Measurements from ENCODE around the gene MRPL23.

MRPL23 gene

DNA sequence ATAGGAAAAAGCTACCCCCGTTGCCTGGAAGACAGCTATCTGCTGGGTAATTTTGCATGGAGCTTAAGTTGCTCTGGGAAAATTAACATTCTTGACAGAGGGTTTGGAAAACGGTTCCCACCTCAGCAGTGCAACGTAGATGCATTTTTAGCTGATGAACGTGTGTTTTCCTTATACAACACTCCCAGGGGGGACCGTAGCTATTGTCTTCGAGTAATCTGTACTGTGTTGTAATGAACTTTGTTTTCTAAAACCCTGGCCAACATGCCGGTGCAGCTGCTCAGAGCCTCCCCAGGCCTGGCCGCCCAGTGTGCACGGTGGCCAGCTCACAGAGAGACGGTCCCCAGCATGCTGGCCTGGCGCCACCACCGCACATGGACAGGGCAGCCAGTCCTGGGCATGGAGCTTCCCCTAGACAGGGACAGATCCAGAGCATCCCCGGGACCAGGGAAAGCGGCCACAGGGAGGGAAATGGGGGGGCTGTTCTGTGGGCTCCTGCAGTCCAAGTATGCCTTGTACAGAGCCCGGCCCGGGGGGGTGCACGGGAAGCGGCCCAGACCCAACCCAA lies 25.5 kb upstream of the MRPL23 start:
- DNase-seq = no peak

DNA sequence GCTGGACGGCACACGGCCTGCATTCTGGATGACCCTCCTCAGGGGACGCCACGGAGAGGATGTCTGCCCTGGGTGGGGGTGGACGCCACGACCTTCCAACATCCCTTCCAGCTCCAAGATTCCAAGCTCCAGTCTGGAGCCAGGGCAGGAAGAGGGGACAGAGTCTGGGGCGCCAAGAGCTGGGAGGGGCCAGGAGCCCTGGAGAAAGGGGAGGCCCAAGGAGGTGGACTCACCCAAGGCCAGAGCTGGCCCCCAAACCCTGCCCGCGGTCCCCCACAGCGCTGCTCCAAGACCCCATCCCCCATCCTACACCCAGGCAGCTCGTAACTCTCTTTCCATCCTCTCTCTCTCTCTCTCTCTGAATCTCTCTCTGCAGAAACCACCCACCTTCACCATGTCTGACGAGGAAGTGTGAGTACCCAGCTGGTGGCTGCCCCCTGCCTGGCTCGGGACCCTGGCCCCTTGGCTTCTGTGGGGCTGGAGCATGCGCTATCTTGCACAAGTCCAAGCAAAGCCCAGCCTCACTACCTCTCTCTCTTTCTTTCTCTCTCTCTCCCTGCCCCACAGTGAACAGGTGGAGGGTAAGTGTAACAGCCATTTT lies 24.6 kb upstream of the MRPL23 start:
- DNase-seq = no peak

DNA sequence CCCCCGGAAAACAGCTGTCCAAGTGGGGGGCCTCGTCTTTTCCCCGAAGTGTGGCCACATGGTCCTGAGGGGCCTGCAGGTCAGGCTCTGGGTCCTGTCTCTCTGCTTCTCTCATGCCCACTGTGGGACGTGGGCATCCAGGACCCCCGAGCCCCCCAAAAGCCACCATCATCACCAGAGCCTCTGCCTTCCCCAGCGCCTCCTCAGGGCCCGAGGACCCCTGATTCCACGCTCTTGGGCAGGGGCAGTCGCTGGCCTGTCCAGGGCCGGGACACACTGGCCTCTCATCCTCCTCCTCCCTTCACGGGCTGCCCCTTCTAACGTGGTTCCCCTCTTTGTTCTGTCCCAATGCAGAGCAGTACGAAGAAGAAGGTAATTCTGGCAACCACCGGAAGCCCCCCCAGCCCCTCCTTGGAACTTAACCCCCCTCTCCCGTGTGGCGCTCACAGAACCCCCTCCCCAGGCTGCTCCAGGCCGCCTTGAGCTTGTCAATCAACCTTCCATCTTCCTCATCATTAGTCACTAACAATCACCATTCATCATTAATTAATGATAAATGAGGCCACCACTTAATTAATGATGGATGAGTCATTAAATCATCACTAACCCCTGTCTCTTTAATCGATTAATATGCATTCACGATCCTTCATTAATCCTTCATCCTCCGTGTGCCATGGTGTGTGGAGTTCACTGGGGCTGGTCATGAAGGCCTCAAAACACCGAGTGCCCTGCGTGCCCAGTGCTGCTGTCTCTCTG lies 23.8 kb upstream of the MRPL23 start:
- no peak for DNase-seq

DNA sequence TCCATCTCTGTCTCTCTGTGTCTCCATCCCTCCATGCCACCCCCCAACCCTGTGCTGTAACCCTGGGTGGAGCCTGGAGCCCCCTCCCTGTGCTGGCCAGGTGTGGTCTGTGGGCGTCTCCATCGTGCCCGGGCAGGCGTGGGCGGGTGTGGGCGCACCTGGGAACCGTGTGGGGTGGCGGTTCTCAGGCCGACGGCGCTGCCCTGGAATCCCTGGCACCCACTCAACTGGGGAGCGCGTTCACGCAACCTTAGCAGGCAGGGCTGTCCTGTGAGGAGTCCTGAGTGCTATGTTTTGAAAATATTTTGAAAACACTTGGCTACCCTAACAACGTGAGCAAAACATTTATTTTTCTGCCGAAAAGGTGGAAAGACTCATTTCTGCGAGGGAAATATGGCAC lies 23.0 kb upstream of the MRPL23 start:
- no peak for DNase-seq

DNA sequence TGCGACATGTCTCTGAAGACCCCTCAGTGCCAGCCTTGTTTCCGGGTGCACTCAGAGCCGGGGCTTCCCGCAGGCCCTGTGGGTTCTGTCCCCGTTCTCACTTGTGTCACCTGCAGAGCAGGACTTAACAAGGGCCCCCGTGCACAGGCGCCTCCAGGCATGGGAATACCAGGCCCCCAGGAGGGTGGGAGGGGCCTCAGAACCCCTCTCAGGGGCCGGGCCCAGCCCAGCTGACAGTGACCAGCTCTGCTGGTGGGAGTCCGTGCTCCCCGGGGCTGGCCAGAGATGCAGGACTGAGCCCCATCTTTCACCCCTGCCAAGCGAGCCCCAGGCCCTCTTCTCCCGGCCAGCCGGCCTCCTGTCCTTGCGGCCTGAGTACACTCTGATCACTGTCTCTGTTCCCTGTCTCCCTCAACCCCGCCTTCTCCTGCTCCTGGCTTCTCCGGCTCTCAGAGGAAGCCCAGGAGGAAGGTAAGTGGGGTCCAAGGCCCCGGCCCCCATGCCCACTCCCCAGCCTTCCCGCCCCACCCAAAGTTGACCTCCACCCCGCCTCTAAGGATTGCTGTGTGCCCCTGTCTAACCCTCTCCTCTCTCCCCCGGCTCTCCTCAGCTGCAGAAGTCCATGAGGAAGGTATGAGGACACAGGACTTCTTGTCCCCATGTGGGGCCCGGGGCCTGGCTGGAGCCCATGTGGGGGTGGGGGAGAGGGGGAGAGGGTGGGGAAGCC lies 22.3 kb upstream of the MRPL23 start:
- DNase-seq = no peak

DNA sequence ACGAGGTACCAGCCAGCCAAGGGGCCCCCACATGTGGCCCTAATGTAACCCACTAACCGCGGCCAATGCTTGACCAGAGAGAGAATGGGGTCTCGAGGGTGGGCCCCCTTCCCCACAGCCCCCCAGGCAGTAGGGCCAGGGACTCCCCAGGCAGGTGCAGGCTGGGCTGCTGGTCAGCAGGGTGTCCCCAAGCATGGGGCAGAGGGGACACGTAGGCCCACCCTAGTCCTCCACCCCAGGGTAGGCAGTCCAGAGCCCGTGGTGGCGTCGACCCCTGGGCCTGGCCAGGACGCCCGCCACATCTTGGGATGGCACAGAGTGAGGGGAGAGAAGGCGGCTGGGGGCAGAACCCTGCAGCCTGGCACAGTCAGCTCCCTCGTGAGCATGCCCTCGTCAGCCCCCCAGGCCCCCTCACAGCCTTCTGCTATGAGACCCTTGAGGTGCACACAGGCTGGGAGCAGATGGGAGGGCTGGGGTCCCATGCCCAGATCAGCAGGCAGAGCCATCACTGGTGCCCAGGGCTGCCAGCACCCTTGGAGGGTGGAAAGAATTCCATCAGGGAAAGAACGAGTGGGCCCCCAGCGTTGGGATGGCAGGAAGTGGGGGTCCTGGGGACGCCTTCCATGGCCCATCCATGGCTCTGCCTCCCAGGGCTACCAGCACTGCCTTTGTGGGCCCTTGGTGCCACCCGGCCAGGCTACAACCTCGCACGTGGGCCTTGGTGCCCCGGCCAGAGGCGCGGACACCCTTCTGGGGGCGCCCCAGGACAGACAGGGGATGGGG lies 21.6 kb upstream of the MRPL23 start:
- DNase-seq = no peak

DNA sequence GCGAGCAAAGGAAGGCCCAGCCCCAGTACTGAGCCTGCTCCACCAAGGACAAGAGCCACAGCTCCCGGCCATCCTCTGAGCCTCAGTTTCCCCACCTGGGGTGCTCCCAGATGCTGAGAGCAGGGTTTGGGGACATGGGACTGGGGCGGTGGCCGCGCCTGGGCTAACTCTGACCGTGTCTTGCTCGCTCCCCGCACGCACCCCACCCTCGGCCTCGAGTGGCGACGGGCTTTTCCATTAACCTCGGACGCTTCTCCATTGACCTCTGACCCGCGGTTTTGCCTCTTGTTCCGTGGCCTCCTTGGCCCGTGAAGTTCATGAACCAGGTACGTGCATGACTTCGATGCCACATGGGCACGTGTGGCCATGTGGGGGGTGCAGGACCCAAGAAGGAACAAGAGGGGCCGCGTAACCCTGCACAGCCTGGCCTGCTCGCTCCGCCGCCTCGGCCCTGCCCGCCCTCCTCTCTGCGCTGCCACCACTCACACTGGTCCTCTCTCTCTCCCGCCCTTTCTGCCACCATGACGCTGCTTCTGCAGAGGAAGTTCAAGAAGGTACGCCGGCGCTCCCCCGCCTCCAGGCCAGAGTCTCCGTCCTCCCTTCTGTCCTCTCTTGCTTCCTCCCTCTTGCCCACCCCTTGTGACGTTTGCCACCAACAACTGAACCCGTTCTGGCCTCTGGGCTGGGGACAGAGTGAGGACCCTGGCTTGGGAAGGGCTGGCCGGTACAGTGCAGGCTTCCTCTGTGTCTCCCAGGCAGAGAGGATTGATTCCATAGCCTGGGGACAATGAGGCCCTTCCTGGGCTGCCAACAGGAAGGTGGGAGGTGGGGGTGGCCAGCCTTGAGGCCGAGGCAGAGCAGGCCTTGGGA lies 20.7 kb upstream of the MRPL23 start:
- DNase-seq = no peak

DNA sequence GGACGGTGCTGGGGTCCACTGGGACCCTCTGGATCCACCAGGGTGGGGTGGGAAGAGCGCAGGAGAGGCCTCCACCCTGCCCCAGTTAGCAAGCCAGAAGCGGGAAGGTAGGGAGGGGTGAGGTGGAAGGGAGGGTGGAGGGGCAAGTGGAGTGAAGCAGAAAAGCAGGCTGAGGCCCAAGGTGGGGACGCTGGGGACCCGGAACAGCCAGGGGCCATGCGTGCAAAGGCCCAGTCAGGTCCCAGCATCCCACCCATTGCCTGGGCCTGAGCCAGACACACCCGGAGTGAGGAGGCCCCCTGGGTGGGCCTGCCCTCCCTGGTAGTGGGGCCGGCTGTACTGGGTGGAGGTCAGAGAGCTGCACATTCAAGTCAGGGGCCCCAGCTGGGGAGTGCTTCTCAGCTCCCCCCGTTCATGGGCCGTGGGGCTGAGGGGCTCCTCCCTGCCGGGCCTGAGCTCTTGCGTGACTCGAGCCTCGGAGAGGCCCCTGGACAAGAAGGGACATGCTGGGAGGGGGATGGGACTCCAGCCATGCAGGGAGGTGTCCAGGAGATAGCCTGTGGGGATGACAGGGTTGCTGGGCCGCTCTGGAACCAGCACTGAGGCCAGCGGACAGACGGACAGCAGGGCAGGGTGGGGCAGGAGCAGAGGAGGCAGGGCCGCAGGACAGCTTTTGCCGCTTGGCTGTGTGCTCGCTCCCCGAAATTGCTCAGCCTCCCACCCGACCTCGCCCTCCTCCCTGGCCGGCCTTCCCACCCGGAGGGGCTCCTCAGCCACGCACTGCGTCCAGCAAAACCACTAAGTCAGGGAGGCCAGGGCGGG lies 19.9 kb upstream of the MRPL23 start:
- no peak for DNase-seq

DNA sequence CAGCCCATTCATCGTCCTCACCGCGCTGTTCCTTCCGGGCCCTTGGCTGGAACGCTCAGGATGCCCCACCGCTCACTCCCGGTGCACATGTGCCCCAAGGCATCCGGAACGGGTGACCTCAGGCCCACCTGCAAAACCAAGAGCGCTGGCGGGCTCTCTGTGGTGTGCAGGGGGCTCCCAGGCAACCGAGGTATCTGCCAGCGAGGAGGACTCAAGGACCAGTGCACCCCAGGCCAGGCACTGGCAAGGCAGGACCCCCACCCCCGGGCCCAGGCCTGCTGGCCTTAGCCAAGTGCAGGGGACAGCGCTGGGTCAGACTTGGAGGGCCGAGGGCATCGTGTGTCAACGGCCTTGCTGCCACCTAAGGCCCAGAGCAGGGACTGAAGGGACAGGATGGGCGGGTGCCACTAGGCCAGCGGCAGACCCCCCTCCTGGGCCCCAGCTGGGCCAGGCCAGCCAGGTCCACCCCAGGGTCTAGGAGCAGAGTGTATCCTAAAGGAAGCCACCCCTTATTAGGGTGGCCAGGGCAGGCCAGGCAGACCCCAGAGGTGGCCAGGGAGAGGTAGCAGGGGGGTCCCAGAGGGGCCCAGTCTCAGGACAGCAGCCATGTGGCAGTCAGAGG lies 19.2 kb upstream of the MRPL23 start:
- DNase-seq = no peak

DNA sequence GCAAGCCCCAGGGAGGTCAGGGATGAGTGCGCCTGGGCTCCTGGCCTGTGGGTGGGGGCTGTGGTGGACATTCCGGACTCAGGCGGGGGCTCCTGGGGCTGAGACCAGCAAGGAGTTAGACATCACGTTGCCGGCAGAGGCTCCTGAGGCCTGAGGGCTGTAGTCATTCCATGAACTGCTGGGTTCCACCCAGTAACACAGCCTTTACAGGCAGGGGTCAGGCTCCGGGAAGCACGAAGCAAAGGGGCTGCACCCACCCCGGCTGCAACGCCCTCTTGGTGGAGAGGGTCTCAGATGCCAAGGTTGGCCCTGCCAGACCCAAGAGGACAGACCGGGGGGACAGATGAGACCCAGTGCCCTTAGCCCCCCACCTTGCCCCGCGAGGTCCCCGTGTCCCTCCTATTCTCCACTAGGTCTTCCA lies 18.7 kb upstream of the MRPL23 start:
- DNase-seq = no peak

DNA sequence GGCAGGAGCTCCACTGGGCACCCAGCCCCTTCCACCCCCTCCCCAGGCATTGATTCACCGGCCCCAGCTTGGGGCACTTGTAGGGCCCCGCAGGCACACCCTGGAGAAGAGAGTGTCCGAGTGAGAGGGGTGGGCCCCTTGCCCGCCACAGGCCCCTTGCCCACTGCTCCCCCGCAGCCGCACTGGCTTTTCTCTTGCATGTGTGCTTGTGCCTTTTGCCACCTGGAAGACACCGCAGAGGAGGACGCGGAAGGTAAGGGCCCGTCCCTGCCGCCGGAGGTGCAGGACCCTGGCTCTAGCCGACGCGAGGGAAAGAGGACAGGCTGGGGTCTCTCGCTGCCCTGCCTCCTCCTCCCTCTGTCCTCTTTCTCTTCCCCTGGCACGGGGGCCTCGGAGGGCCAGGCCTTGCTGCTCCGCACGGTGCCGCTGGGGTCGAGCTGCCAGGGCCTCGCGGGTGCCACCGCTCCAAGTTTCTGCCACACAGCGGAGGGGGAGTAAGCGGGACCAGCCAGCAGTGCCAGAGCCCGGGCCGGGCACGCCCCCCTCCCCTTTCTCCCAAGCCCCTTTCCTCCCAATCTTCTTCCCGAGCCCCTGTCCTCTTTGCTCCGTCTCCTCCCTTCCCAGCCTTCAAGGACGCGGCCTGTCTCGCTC lies 18.1 kb upstream of the MRPL23 start:
- no peak for DNase-seq

DNA sequence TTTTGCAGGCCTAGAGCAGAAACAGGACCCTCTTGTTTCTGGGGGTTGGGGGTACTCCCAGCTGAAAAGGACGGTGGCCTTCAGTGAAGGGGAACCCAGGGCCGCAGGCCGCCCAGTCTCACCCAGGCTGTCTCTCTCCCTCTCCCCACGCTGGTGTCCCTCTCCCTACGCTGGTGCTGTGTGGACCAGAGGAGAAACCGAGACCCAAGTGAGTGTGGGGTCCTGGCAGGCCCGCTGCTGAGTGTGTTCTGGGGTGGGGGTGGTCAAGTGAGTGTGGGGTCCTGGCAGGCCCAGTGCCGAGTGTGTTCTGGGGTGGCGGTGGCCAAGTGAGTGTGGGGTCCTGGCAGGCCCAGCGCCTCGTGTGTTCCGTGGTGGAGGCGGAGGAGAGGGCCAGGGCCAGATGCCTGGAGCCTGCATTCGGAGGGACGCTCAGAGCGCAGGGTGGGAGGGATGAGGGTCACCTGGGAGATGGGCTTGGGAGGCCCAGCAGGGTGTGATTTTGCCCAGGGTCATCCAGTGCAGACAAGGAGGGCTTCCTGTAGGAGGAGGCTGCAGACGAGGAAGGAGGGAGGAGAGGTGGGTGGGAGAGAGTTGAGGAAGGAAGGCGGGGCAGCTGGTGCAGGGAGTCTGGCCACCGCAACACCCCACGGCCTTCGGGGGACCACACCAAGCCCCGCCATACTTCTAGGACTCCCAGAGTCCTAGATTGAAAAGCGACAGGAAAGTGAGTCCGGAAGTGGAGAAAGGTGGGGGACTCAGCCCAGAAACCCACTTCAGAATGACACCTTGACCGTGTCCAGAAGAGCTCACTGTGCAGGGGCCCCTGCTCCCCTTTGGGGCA lies 17.3 kb upstream of the MRPL23 start:
- DNase-seq = no peak

DNA sequence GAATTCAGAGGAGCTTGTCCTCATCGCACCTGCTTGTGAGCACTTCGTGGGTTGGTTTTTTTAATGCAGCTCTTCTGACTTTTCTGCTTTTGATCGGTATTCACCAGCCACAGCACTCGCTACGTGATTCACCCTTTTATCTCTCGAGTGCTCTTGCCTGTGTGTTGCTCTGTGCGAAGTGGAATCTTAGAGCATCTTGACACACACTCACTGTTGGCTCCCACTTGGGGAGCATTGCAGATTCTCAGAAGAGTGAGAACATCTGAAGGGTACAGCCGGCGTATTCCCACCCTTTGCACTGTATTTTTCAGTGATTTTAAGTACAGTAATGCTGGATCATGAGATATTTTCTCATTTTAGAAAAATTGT lies 16.7 kb upstream of the MRPL23 start:
- DNase-seq = no peak

DNA sequence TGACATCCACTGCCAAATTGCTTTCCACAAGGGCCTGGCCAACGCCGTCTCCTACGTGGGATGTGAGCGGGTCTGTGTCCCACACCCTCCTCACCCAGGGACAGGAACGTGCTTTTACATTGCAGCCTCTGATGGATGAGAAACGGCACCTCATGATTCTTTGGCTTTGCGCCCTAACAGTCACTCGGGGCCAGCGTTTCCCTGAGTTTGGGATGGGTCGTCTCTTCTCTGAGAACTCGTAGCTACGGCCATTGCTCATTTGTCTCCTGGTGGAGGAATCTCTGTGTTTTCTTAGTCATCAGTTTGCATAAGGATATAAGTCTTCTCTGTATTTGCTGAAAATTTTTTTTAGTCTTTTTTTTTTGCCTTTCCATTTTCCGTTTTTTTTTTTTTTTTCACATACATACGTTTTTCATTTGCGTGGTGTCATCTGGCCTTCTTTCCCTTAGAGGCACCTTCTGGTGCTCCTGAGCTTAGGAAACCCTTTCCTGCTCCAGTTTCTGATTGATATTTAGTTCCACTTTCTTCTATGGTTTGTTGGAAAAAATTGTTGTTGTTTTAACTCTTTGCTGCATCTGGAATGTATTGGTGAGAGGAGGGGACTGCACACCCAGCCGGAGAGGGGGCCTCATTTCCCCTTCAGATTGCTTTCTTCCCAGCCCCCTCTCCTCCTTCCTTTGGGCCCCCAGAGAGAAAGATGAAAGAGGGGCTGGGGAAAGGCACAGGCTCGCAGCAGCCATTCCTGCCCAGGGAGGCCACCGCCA lies 15.6 kb upstream of the MRPL23 start:
- DNase-seq = no peak

DNA sequence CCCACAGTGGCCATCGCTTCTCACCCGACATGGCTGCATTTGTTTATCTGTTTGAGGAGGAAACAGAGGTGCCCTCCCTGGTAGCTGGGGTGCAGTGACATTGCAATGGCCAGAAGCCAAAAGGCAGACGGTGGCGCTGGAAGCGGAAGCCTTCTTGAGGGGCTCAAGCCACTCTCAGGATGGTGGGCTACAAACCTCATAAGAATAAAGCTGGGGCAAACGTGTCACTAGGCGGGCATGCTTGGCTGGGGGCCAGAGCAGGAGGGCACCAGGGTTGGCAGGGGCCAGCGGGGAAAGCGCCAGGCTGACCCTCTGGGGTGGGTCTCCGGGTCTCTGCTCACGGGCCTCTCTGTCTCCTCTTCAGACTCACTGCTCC lies 15.0 kb upstream of the MRPL23 start:
- no peak for DNase-seq

DNA sequence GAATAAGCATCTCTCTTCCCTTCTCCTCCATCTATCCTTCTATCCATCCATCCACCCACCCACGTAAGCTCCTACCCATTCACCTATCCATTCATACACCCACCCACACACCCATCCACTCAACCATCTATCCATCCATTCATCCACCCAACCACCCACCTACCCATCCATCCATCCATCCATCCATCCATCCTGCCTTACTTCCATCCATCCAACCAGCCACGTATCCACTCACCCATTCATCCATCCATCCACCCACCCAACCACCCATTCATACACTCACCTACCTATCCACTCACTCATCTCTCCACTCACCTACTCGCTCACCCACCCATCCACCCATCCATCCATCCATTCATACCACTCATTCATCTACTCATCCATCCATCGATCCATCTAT lies 14.5 kb upstream of the MRPL23 start:
- DNase-seq = no peak

DNA sequence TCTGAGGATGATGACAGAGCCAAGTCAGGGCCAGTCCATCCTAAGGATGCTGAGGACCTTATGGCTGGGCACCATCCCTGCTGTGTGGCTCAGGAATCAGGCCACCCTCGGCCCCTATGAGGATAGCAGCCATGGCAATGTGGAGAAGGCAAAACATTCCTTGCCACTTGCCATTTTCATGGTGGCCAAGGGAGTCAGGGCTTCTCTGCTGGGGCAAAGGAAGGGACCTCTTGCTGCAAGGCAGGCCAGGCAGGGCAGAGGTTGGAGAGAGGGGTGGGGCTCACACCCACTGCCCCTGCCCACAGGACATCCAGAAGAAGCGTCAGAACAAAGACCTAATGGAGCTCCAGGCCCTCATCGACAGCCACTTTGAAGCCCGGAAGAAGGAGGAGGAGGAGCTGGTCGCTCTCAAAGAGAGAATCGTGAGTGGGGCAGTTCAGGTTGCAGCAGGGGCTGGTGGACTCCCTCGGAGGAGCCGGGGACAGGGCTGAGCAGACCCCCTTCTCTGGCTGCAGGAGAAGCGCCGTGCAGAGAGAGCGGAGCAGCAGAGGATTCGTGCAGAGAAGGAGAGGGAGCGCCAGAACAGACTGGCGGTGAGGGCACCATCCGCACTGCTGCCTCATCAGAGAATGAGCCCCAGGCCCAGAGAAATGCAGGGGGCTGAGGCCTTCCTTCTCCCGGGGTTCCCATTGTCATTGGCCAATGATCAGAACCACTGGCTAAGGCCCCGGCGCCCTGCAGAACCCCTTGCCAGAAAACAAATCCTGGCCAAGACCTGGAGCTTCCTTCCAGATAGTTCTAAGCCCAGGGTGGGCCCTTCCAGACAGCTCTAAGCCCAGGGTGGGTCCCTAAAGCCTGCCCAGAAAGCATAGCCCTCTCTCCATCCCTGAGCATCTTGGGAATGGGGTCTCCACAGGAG lies 13.5 kb upstream of the MRPL23 start:
- no peak for DNase-seq

Data from NCI-H1436 treated with DMSO at 0.1 percent for 48 hours (cell line).